ENCODE measurements around the gene PTPRN2. TPM values are rescaled to one million over a fixed set of nuclear protein-coding genes. Genes with fewer than 3 reads are reported as not detected.

Gene PTPRN2
- total and polyA plus RNA-seq, 9 of the 15 experiments (the other 6 are each of a cell fraction or from before 2014, with no cell fraction given): not detected

DNA sequence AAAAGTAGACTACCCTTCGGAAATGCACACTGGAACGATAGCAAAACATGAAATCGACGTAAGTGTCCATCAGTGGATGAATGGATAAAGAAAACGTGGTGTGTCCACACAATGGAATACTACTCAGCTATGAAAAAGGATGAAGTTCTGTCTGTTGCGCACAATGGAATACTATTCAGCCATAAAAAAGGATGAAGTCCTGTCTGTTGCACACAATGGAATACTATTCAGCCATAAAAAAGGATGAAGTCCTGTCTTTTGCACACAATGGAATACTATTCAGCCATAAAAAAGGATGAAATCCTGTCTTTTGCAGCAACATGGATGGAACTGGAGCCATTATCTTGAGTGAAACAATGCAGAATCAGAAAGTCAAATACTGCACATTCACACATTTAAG is 591.8 kb downstream of the PTPRN2 start (continued):
- no peak for TF ChIP-seq ZNF280B (CRISPR knock-in tag; IDR thresholded peaks at IDR 0.05)
- TF ChIP-seq ZNF232 (CRISPR knock-in tag; IDR thresholded peaks at IDR 0.05): no peak
- no peak for TF ChIP-seq NR2C2 (CRISPR knock-in tag; IDR thresholded peaks at IDR 0.05)
- TF ChIP-seq NR2C2 (tag; IDR thresholded peaks at IDR 0.05): no peak

GRCh38 chr7:157994319-157994718 is 593.3 kb downstream of the PTPRN2 start:
- no TSS peak for BruUV-seq (replicated peaks)
- H3K9ac ChIP-seq (ENCODE audit: insufficient read depth in 1 of 2, low read depth in 2 of 2, low read length in 2 of 2): no peak overlapping the region
- WGBS (ENCODE audit: insufficient coverage, low coverage, missing lambda C conversion rate): 4% methylated on average over 14 of the region's 14 CpGs
- H4K20me1 ChIP-seq (replicated peaks; ENCODE audit: control insufficient read depth, insufficient read depth, low read length): peaks cover 15% of the 10 kb centered on the region
- no peak for FAIRE-seq
- no peaks in the 10 kb centered on the region for H3K36me3 ChIP-seq (ENCODE audit: control insufficient read depth, insufficient read depth, low read length)
- ATAC-seq: no peak
- intact Hi-C loops (cut with micrococcal nuclease): no loop called here
- H3K9me1 ChIP-seq (ENCODE audit: control insufficient read depth, insufficient read depth, low read length): no peaks in the 10 kb centered on the region
- H3K4me3 ChIP-seq: no peak overlapping the region
- H2AFZ ChIP-seq (ENCODE audit: low read depth, low read length): no peak overlapping the region
- ChIA-PET POLR2A (no interaction called here), CTCF (ENCODE audit: low intra/inter-chr PET ratio) (no interaction called here)
- no peak overlapping the region for H3K27ac ChIP-seq (ENCODE audit: extremely low read depth, low read depth, low read length)
- H3K79me2 ChIP-seq (ENCODE audit: control insufficient read depth, insufficient read depth, low read length): no peaks in the 10 kb centered on the region
- in situ Hi-C loops (cut with MboI): no loop called here
- DNase-seq (ENCODE audit: extremely low read depth in 1 of 4, low spot score in 3 of 4): no peak
- peaks cover 42 to 61% of the 10 kb centered on the region in 2 experiments for H3K27me3 ChIP-seq (ENCODE audit: control insufficient read depth in 2 of 2, insufficient read depth in 2 of 2, low read length in 2 of 2)
- H3K4me2 ChIP-seq (ENCODE audit: insufficient read depth, low read length): no peak overlapping the region
- no peaks in the 10 kb centered on the region for H3K9me3 ChIP-seq (replicated peaks; ENCODE audit: control insufficient read depth, insufficient read depth, low read depth, low read length)
- H3K4me1 ChIP-seq (replicated peaks in 1 of 2; ENCODE audit: control insufficient read depth in 2 of 2, insufficient read depth in 2 of 2, low read length in 2 of 2): peaks cover 0 to 4% of the 10 kb centered on the region in 2 experiments; a peak in 1 of 5 replicates
- TF ChIP-seq BRCA1 (IDR thresholded peaks at IDR 0.05) (no peak), BRCA1 (CRISPR knock-in tag; IDR thresholded peaks at IDR 0.05) (no peak), THRB (CRISPR knock-in tag; conservative IDR thresholded peaks at IDR 0.05) (no peak), SMARCC2 (IDR thresholded peaks at IDR 0.05; ENCODE audit: low read depth) (no peak), ZNF584 (CRISPR knock-in tag; IDR thresholded peaks at IDR 0.05; ENCODE audit: low read depth) (no peak), KDM1A (IDR thresholded peaks at IDR 0.05) (no peak), RBM17 (IDR thresholded peaks at IDR 0.05; ENCODE audit: borderline replicate concordance, low read depth, low read length) (no peak), HNRNPUL1 (IDR thresholded peaks at IDR 0.05; ENCODE audit: low read length) (no peak), DEAF1 (CRISPR knock-in tag; IDR thresholded peaks at IDR 0.05) (no peak), MCM5 (IDR thresholded peaks at IDR 0.05; ENCODE audit: low read depth) (no peak)
- TF ChIP-seq, protein P1, sequence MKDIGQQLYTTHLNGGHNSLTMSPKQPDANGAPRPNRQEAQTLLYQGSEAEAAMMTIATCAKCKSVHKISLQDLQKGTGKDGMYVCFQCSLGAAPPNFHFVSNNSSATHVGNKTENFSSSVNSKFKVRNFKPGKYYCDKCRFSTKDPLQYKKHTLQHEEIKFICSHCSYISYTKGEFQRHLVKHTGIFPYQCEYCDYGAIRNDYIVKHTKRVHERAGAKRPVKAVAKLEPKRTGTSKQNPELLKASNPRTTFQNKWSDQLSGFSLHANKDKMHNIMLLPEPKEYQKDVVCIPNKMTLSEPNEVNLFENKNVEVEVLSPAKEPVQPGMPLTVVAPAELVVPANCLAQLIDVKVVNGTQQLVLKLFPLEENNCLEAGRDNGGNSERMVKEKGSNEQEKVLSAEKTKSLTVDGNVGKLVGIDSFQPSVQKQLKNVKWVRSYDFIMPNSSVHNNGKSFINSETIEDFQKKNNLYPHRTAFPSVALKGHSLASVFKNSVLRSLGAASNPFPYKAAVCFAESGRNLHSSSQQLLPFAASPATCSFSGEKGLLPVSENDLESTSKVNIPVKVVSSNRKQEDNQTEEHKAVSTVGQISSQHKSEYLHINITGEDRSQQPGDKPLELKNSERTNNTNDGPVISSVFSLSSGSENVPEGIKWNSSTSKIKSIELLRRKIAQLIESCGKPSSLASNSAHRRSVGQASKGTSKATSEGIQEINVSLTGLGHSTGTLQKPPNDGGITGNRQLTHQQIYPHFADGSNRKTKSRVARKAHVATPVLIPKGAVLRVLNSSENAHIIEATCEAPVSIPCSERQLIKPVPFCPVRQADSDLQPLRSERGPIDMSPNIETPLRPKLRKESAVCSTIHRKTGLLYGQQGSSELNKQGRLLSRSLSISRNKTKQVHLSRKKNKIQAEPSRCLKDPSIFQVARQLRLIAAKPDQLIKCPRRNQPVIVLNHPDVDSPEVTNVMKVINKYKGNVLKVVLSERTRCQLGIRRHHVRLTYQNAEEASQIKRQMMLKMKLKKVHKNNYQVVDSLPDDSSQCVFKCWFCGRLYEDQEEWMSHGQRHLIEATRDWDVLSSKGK (CRISPR knock-in tag; IDR thresholded peaks at IDR 0.05): no peak
